GM23338 (cell line): ENCODE data around the gene CATSPERE.

Source experiments
- EZH2 ChIP-seq: fragments of 200-600 bp; sonication (generic); IDR thresholded peaks from one replicate; pipeline ENCODE4 v1.8.0; 2017; ENCODE audit warnings: antibody characterized with exemption, mild to moderate bottlenecking, low read depth; ENCODE audit not compliant: unreplicated experiment
- TF ChIP-seq, protein P1 (sequence below), 2 experiments: fragments of 200-600 bp in 1 of 2; sonication (generic) in 1 of 2; conservative IDR thresholded peaks; 2 replicates each; pipeline versions ENCODE4 v1.5.1 to v1.6.1; 2016 to 2017; ENCODE audit warnings: antibody characterized with exemption in 2 of 2, low read depth in 2 of 2, mild to moderate bottlenecking in 2 of 2, moderate library complexity in 1 of 2

DNA sequence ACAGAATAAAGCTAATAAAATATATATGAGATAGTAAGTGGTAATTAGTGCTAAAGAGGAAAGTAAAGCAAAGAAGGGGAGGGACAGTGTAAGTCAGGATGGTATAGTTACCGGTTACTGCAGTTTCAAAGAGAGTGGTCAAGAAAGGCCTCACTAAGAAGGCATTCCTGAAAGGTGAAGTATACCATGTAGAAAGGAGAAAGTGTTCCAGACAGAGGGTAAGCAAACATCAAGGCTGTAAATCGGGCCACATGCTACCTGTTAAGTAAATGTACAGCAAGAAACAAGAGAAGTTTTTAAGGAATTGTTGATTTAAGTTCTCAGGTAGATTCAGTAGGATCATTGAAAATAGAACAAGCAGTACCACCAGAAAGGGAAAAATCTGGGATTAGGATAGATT, 201.5 kb downstream of the CATSPERE start:
- TF ChIP-seq, protein P1, sequence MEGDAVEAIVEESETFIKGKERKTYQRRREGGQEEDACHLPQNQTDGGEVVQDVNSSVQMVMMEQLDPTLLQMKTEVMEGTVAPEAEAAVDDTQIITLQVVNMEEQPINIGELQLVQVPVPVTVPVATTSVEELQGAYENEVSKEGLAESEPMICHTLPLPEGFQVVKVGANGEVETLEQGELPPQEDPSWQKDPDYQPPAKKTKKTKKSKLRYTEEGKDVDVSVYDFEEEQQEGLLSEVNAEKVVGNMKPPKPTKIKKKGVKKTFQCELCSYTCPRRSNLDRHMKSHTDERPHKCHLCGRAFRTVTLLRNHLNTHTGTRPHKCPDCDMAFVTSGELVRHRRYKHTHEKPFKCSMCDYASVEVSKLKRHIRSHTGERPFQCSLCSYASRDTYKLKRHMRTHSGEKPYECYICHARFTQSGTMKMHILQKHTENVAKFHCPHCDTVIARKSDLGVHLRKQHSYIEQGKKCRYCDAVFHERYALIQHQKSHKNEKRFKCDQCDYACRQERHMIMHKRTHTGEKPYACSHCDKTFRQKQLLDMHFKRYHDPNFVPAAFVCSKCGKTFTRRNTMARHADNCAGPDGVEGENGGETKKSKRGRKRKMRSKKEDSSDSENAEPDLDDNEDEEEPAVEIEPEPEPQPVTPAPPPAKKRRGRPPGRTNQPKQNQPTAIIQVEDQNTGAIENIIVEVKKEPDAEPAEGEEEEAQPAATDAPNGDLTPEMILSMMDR (conservative IDR thresholded peaks at IDR 0.05; ENCODE audit: low read depth in 2 of 2): no peak
- TF ChIP-seq EZH2: no peak
